Esophagus squamous epithelium (tissue), 4 donors: ENCODE measurements around the gene QRFPR.

Experiments
- POLR2A ChIP-seq, 4 donors: fragments of 450-650 bp; IDR thresholded peaks; one replicate each; pipeline ENCODE4 v1.6.1; 2017; ENCODE audit warnings: antibody characterized with exemption in 4 of 4, mild to moderate bottlenecking in 4 of 4, moderate library complexity in 3 of 4
- TF ChIP-seq, protein P1 (sequence below), 6 experiments: fragments of 450-650 bp in 4 of 6; fragments of 200-600 bp in 2 of 6; sonication (generic) in 2 of 6; IDR thresholded peaks; one replicate each; pipeline ENCODE4 v1.5.1; 2016 to 2019; ENCODE audit warnings: antibody characterized with exemption in 6 of 6, mild to moderate bottlenecking in 4 of 6, moderate library complexity in 4 of 6

DNA sequence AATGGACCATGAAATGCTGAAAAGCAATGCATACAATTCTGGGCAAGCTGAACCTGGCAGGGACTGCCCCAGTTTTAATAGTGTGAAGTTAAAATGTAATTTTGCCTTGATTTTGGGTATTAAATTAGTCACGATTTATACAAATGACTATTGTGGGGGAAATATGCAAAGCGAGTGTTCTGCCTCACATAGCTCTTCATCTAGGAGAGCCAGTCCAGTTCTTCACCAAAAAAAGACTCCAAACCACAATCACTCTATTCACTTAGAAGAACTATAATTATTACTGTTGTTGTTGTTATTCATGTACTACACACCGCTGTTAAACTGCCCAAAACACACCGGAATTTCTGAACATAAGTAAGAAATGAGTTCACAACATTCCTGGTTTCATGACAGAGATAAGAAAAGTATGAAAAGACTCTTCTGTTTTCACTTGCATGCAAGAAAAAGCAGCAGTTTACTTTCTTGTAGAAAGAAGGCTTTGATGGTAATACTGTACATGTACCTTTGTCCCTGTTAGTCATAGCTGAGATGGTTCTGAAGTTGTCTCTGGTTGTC, 101.9 kb downstream of the QRFPR start:
- TF ChIP-seq, protein P1, sequence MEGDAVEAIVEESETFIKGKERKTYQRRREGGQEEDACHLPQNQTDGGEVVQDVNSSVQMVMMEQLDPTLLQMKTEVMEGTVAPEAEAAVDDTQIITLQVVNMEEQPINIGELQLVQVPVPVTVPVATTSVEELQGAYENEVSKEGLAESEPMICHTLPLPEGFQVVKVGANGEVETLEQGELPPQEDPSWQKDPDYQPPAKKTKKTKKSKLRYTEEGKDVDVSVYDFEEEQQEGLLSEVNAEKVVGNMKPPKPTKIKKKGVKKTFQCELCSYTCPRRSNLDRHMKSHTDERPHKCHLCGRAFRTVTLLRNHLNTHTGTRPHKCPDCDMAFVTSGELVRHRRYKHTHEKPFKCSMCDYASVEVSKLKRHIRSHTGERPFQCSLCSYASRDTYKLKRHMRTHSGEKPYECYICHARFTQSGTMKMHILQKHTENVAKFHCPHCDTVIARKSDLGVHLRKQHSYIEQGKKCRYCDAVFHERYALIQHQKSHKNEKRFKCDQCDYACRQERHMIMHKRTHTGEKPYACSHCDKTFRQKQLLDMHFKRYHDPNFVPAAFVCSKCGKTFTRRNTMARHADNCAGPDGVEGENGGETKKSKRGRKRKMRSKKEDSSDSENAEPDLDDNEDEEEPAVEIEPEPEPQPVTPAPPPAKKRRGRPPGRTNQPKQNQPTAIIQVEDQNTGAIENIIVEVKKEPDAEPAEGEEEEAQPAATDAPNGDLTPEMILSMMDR (IDR thresholded peaks at IDR 0.05), result no peak
- TF ChIP-seq POLR2A (IDR thresholded peaks at IDR 0.05), result no peak
